NOMO-1 (cell line): ENCODE measurements around the gene STON1.
"Not testable (repeated sequence)": the region's sequence is repeated elsewhere in the genome, so short reads cannot be mapped to it uniquely, and the experiment has no call there.

ENCODE experiments used
- DNase-seq, 2 experiments: peaks; one replicate each; lab custom pipeline; 2025; ENCODE audit not compliant: unreplicated experiment in 2 of 2; lab: John Stamatoyannopoulos, UW

STON1 gene

GRCh38 chr2:48527226-48527885, 2.6 kb upstream of the STON1 start:
- DNase-seq: no peak

GRCh38 chr2:48528431-48528830, 1.5 kb upstream of the STON1 start:
- DNase-seq: no peak

GRCh38 chr2:48529194-48529593, 760 bp upstream of the STON1 start:
- no peak for DNase-seq

- DNase-seq: no peak
Measured at GRCh38 chr2:48529676-48530032, 300 bp upstream of the STON1 start.

- no peak for DNase-seq
Measured at GRCh38 chr2:48531141-48531648, 1.2 kb downstream of the STON1 start.

GRCh38 chr2:48532174-48532573, 2.2 kb downstream of the STON1 start:
- no peak for DNase-seq

GRCh38 chr2:48532824-48533223, 2.9 kb downstream of the STON1 start:
- DNase-seq: no peak

- no peak for DNase-seq
Measured at GRCh38 chr2:48534781-48535180, 4.8 kb downstream of the STON1 start.

- DNase-seq: no peak
Measured at GRCh38 chr2:48540237-48540935, 10.4 kb downstream of the STON1 start.

GRCh38 chr2:48541666-48542389, 11.9 kb downstream of the STON1 start:
- DNase-seq: no peak

GRCh38 chr2:48543895-48544294, 13.9 kb downstream of the STON1 start:
- DNase-seq: no peak

- no peak for DNase-seq
Measured at GRCh38 chr2:48545244-48545643, 15.3 kb downstream of the STON1 start.

GRCh38 chr2:48548840-48549239, 18.9 kb downstream of the STON1 start:
- DNase-seq: no peak

GRCh38 chr2:48549972-48550371, 20.0 kb downstream of the STON1 start:
- DNase-seq: no peak

GRCh38 chr2:48551548-48551947, 21.6 kb downstream of the STON1 start:
- no peak for DNase-seq

- not testable (repeated sequence) for DNase-seq
Measured at GRCh38 chr2:48555071-48555470, 25.1 kb downstream of the STON1 start.

- no peak for DNase-seq
Measured at GRCh38 chr2:48558456-48558855, 28.5 kb downstream of the STON1 start.

GRCh38 chr2:48560546-48561209, 30.7 kb downstream of the STON1 start:
- no peak for DNase-seq

- DNase-seq: no peak
Measured at GRCh38 chr2:48562281-48562680, 32.3 kb downstream of the STON1 start.

- DNase-seq: no peak
Measured at GRCh38 chr2:48566592-48567310, 36.8 kb downstream of the STON1 start.

- DNase-seq: no peak
Measured at GRCh38 chr2:48567671-48568070, 37.7 kb downstream of the STON1 start.
